ENCODE results near the gene ACOT11. TPM values are rescaled to one million over a fixed set of nuclear protein-coding genes. Genes with fewer than 3 reads are reported as not detected.

ACOT11 gene
- total and polyA plus RNA-seq, 2 of the 4 experiments (the other 2 are of a cell fraction): 2.5 to 2.7 TPM

DNA sequence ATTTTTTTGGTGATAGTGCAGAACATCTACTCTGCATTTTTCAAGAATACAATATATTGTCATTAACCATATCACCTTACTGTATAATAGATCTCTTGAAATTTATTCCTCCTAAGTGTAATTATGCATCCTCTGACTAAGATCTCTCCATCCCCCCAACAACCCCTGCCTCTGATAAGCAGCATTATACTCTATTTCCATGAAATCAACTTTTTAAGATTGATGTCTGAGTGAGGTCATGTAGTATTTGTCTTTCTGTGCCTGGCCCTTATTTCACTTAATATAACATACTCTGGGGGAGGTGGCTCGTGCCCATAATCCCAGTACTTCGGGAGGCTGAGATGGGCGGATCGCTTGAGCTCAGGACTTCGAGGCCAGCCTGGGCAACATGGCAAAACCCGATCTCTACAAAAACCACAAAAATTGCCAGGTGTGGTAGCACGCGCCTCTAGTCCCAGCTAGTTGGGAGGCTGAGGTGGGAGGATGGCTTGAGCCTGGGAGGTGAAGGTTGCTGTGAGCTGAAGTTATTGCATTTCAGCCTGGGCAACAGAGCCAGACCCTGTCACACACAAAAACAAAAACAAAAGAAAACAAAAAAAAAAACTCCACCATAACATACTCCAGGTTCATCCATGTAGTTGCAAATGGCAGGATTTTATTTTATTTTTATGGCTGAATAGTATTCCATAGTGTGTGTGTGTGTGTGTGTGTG is 5.7 kb downstream of the ACOT11 start:
- Histone ChIP-seq H3K4ac (ENCODE audit: low read depth, low read length) (no peak overlapping the region), H3K27me3 (ENCODE audit: control insufficient read depth, insufficient read depth, low read length) (no peaks in the 10 kb centered on the region; the same call in 1 of the 2 replicates), H2BK20ac (ENCODE audit: low read depth, low read length) (no peak overlapping the region), H2BK120ac (ENCODE audit: low read depth, low read length) (no peak overlapping the region), H2AK9ac (replicated peaks; ENCODE audit: low read depth, low read length, poor library complexity) (no peak overlapping the region), H2BK5ac (ENCODE audit: low read depth, low read length, poor library complexity, severe bottlenecking) (no peak overlapping the region), H3K4me3 (ENCODE audit: insufficient read depth, low read depth, low read length) (no peak overlapping the region), H3K9ac (ENCODE audit: low read depth, low read length) (no peak overlapping the region), H3K23ac (ENCODE audit: low read depth, low read length) (no peak overlapping the region), H3K36me3 (ENCODE audit: control insufficient read depth, insufficient read depth, low read length) (no peaks in the 10 kb centered on the region), H4K20me1 (ENCODE audit: insufficient read depth, low read length) (no peaks in the 10 kb centered on the region), H3K79me1 (ENCODE audit: low read depth in 1 of 2, low read length in 2 of 2) (no peaks in the 10 kb centered on the region), H2AFZ (replicated peaks; ENCODE audit: low read length, poor library complexity) (no peak overlapping the region), H3K14ac (replicated peaks; ENCODE audit: low read depth, low read length) (no peak overlapping the region), H3K18ac (ENCODE audit: low read depth, low read length) (no peak overlapping the region), H3K9me1 (ENCODE audit: insufficient read depth, low read length) (no peaks in the 10 kb centered on the region), H4K5ac (ENCODE audit: low read depth, low read length) (no peak overlapping the region), H2BK15ac (ENCODE audit: low read depth, low read length) (no peak overlapping the region), H3K56ac (ENCODE audit: extremely low read depth, insufficient read depth, low read length) (no peak overlapping the region), H3K4me1 (ENCODE audit: control insufficient read depth, insufficient read depth, low read length) (peaks cover 2% of the 10 kb centered on the region), H2AK5ac (ENCODE audit: low read depth, low read length) (no peak overlapping the region), H3K9me3 (ENCODE audit: control insufficient read depth, insufficient read depth, low read length) (peaks cover 3% of the 10 kb centered on the region; the same call in 1 of the 2 replicates), H4K91ac (ENCODE audit: insufficient read depth, low read depth, low read length) (no peak overlapping the region), H3K27ac (ENCODE audit: insufficient read depth, low read length) (no peak overlapping the region), H3K4me2 (ENCODE audit: low read depth, low read length) (no peak overlapping the region), H4K8ac (ENCODE audit: low read depth in 2 of 2, low read length in 2 of 2) (no peak overlapping the region)
- intact Hi-C loops (cut with micrococcal nuclease) (no loop called here), dilution Hi-C loops (cut with HindIII; ENCODE audit: low sequenced_read_pairs, unreplicated experiment) (no loop called here), in situ Hi-C loops (cut with MboI; ENCODE audit: low sequenced_read_pairs) (no loop called here)
- DNase-seq (no peak), ATAC-seq (ENCODE audit: low read depth) (no peak)
- CTCF ChIA-PET: no interaction called here
- TF ChIP-seq BHLHE40 (IDR thresholded peaks at IDR 0.05; ENCODE audit: low read depth, low read length) (no peak), MAZ (IDR thresholded peaks at IDR 0.05; ENCODE audit: borderline replicate concordance, low read depth, low read length) (no peak), SMC3 (IDR thresholded peaks at IDR 0.05; ENCODE audit: low read depth, low read length) (no peak), POLR2A (IDR thresholded peaks at IDR 0.05; ENCODE audit: low read depth, low read length) (no peak), NFE2L2 (IDR thresholded peaks at IDR 0.05; ENCODE audit: low read depth, low read length) (no peak), CEBPB (IDR thresholded peaks at IDR 0.05; ENCODE audit: low read depth, low read length) (no peak), MAFK (IDR thresholded peaks at IDR 0.05; ENCODE audit: low read depth, low read length) (no peak), MXI1 (IDR thresholded peaks at IDR 0.05; ENCODE audit: borderline replicate concordance, low read depth, low read length) (no peak), RCOR1 (IDR thresholded peaks at IDR 0.05; ENCODE audit: insufficient replicate concordance, low read length) (no peak), CHD1 (IDR thresholded peaks at IDR 0.05; ENCODE audit: low read depth, low read length) (no peak), FOS (IDR thresholded peaks at IDR 0.05; ENCODE audit: low read depth, low read length) (no peak)
- TF ChIP-seq, protein P1, sequence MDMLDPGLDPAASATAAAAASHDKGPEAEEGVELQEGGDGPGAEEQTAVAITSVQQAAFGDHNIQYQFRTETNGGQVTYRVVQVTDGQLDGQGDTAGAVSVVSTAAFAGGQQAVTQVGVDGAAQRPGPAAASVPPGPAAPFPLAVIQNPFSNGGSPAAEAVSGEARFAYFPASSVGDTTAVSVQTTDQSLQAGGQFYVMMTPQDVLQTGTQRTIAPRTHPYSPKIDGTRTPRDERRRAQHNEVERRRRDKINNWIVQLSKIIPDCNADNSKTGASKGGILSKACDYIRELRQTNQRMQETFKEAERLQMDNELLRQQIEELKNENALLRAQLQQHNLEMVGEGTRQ (IDR thresholded peaks at IDR 0.05; ENCODE audit: low read depth, low read length): no peak
- TF ChIP-seq, protein P2, sequence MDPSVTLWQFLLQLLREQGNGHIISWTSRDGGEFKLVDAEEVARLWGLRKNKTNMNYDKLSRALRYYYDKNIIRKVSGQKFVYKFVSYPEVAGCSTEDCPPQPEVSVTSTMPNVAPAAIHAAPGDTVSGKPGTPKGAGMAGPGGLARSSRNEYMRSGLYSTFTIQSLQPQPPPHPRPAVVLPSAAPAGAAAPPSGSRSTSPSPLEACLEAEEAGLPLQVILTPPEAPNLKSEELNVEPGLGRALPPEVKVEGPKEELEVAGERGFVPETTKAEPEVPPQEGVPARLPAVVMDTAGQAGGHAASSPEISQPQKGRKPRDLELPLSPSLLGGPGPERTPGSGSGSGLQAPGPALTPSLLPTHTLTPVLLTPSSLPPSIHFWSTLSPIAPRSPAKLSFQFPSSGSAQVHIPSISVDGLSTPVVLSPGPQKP (IDR thresholded peaks at IDR 0.05; ENCODE audit: borderline replicate concordance, low read depth, low read length): no peak
- no CpG with 5 or more reads among the region's 8 CpGs for WGBS, 2 experiments (ENCODE audit: extremely low coverage in 2 of 2, insufficient read length in 1 of 2)
- POLR2A ChIA-PET (ENCODE audit: unreplicated experiment): no interaction called here
- BruUV-seq (replicated peaks): no TSS peak
